ENCODE results near the gene CDKN2AIP.
A peak's percentile ranks its signal among the peaks of the same experiment; 100 is the strongest.
"Not testable (repeated sequence)": the region's sequence is repeated elsewhere in the genome, so short reads cannot be mapped to it uniquely, and the experiment has no call there.

The CDKN2AIP gene

DNA sequence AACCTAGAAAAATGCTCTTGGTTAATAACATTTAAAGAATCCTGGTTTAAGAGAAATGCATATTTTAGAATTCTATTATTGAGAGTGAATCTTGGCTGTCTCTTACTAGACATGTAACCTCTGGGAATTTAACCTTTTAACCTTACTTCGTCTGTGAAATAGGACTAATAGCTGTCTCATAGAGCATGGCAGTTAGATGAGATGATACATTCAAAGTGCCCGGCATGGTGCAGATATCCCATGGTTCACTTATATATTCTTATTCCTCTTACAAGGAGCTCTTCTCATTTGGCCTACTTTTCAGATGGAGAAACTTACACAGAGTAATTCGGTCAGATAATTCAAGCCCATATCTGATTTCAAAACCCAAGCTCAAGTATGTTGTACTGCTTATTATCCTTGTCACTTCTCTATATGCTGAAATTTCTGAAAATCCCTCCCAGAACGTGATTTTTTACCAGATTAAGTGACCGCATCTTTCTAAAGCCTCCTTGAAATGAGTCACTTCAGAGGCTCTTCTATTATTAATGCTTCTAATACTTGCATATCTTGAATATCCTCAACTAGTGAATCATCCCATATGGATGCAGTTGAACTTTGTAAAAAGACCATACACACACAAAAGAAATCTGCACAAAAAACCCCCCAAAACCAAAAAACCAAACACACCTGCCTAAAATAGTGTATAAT lies 4.9 kb downstream of the CDKN2AIP start:
- no peak overlapping the region for H3K27ac Mint-ChIP-seq
- ATAC-seq (ENCODE audit: low read depth): no peak
- DNase-seq (ENCODE audit: low spot score in 2 of 2): no peak
- H3K9me3 Mint-ChIP-seq: no peaks in the 10 kb centered on the region
- peaks cover 22% of the 10 kb centered on the region for H3K4me1 Mint-ChIP-seq
- peaks cover 20% of the 10 kb centered on the region for H3K36me3 Mint-ChIP-seq
- H3K27me3 Mint-ChIP-seq: no peaks in the 10 kb centered on the region
- no peak overlapping the region for H3K4me3 Mint-ChIP-seq

DNA sequence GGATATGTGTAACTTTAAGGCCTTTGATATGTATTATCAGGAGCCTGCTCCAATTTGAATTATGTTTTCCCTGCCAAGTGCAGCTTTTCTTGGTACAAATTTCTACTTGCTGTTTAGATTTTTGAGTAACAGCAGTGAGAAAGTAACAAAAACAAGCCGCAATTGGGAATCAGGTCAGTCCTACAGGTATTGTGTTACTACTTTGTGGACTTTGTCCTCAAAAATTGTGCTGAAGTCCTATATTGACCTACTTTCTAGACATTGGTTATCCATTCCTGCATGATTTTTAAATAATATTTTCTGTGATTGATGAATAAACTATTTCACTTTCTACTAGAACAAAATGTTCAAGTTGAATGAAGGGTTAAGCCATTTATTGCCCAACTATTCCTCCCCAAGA lies 5.7 kb downstream of the CDKN2AIP start:
- H3K4me1 Mint-ChIP-seq: peaks cover 19% of the 10 kb centered on the region
- no peak overlapping the region for H3K4me3 Mint-ChIP-seq
- peaks cover 20% of the 10 kb centered on the region for H3K36me3 Mint-ChIP-seq
- H3K27me3 Mint-ChIP-seq: no peaks in the 10 kb centered on the region
- no peaks in the 10 kb centered on the region for H3K9me3 Mint-ChIP-seq
- DNase-seq (ENCODE audit: low spot score in 2 of 2) (no peak), ATAC-seq (ENCODE audit: low read depth) (no peak)
- no peak overlapping the region for H3K27ac Mint-ChIP-seq

DNA sequence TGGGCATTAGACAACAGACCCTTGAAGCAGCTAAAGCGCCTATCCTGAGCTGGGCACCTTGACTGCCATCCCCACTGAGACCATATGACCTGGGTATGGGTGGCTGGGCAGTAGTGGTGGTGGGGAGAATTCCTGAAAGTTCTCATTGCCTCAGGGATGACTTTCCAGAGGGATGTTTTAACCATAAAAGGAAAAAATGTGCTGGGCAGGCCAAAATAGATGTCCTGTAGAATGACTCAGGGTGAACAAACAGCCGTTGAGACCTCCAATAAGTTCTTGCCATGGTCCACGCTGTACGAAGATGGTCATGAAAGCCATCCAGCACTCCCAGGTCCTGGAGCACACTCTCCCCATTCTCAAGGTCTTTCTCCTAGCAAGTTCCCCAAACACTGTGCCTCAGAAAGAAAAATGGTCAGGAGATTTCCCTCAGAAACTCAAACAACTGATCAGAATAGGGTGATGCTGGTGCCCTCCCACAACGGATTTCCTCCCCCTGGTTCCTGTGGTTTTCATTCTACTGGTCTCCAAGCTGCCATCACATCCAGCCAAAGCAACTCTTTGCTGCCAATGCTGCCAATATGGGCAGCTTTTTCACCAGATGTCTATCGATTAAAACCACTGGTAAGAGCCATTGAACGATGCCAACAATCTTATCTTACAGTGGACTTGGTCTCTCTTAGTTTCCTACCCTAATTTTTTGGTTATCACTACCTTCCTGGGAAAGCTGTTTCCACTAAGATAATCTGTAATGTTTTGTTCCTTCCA lies 11.2 kb downstream of the CDKN2AIP start:
- DNase-seq (ENCODE audit: low spot score in 2 of 2) (no peak), ATAC-seq (ENCODE audit: low read depth) (no peak)

DNA sequence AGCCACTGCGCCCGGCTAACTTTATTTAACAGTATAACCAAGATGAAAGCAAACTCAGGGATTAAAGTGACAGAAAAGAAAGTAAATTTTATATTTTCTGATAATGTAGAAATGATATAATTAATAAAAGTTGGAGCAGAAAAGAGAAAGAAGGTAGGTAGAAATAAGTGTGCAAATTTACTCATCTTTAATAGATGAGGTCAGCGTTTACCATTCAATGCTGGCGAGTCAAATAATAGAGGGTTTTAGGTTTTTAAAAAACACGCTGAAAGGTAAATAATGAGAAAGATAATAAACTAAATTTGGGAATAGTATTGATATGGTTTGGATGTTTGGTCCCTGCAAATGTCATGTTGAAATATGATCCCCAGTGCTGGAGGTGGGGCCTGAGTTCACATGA lies 13.6 kb downstream of the CDKN2AIP start:
- DNase-seq (ENCODE audit: low spot score in 2 of 2) (no peak), ATAC-seq (ENCODE audit: low read depth) (no peak)
- Mint-ChIP-seq H3K4me1 (peaks cover 3% of the 10 kb centered on the region), H3K27ac (no peak overlapping the region), H3K4me3 (no peak overlapping the region), H3K27me3 (no peaks in the 10 kb centered on the region), H3K9me3 (no peaks in the 10 kb centered on the region), H3K36me3 (no peaks in the 10 kb centered on the region)

More for the DNA sequence above, 11.2 kb downstream of the CDKN2AIP start:
- Mint-ChIP-seq H3K36me3 (no peaks in the 10 kb centered on the region), H3K27me3 (no peaks in the 10 kb centered on the region), H3K4me1 (peaks cover 3% of the 10 kb centered on the region), H3K9me3 (no peaks in the 10 kb centered on the region), H3K27ac (no peak overlapping the region), H3K4me3 (no peak overlapping the region)

DNA sequence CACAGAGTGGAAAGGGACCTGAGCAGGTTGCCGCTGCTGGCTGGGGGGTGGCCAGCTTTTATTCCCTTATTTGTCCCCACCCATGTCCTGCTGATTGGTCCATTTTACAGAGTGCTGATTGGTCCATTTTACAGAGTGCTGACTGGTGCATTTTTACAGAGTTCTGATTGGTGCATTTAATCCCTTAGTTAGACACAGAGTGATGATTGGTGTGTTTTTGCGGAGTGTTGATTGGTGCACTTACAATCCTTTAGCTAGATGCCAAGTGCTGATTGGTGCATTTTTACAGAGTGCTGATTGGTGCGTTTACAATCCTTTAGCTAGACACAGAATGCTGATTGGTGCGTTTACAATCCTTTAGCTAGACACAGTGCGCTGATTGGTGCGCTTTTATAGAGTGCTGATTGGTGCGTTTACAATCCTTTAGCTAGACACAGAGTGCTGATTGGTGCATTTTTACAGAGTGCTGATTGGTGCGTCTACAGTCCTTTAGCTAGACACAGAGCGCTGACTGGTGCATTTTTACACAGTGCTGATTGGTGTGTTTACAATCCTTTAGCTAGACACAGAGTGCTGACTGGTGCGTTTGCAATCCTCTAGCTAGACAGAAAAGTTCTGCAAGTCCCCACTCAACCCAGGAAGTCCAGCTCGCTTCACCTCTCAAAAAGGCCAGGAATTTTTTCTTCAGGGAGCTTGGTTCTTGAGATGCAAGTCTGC lies 19.6 kb downstream of the CDKN2AIP start:
- not testable (repeated sequence) for H3K27me3 Mint-ChIP-seq; H3K36me3 Mint-ChIP-seq; H3K27ac Mint-ChIP-seq; H3K4me3 Mint-ChIP-seq; DNase-seq (ENCODE audit: low spot score in 2 of 2); ATAC-seq (ENCODE audit: low read depth); H3K4me1 Mint-ChIP-seq; H3K9me3 Mint-ChIP-seq

DNA sequence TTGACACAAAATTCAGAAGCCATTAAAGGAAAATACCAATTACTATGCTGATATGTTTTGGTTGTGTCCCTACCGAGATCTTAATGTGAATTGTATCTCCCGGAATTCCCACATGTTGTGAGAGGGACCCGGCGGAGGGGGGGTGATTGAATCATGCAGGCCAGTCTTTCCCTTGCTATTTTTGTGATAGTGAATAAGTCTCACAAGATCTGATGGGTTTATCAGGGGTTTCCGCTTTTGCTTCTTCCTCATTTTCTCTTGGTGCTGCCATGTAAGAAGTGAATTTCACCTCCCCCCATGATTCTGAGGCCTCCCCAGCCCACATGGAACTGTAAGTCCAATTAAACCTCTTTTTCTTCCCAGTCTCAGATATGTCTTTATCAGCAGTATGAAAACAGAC lies 21.4 kb downstream of the CDKN2AIP start:
- H3K36me3 Mint-ChIP-seq; H3K27me3 Mint-ChIP-seq; H3K9me3 Mint-ChIP-seq; H3K4me3 Mint-ChIP-seq; ATAC-seq (ENCODE audit: low read depth); H3K4me1 Mint-ChIP-seq; H3K27ac Mint-ChIP-seq; DNase-seq (ENCODE audit: low spot score in 2 of 2): not testable (repeated sequence)

DNA sequence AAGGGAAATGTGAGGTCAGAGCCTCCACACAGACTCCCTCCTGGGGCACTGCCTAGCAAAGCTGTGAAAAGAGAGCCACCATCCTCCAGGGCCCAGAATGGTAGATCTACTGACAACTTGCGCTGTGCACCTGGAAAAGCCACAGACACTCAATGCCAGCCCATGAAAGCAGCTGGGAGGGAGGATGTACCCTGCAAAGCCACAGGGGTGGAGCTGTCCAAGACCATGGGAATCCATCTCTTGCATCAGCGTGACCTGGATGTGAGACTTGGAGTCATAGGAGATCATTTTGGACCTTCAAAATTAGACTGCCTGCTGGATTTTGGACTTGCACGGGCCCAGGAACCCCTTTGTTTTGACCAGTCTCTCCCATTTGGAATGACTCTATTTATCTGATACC lies 22.8 kb downstream of the CDKN2AIP start:
- ATAC-seq (ENCODE audit: low read depth) (no peak), DNase-seq (ENCODE audit: low spot score in 2 of 2) (no peak)
- no peaks in the 10 kb centered on the region for H3K27me3 Mint-ChIP-seq
- H3K36me3 Mint-ChIP-seq: peaks cover 5% of the 10 kb centered on the region
- no peak overlapping the region for H3K27ac Mint-ChIP-seq
- peaks cover 1% of the 10 kb centered on the region for H3K9me3 Mint-ChIP-seq
- peaks cover under 1% of the 10 kb centered on the region for H3K4me1 Mint-ChIP-seq
- no peak overlapping the region for H3K4me3 Mint-ChIP-seq

DNA sequence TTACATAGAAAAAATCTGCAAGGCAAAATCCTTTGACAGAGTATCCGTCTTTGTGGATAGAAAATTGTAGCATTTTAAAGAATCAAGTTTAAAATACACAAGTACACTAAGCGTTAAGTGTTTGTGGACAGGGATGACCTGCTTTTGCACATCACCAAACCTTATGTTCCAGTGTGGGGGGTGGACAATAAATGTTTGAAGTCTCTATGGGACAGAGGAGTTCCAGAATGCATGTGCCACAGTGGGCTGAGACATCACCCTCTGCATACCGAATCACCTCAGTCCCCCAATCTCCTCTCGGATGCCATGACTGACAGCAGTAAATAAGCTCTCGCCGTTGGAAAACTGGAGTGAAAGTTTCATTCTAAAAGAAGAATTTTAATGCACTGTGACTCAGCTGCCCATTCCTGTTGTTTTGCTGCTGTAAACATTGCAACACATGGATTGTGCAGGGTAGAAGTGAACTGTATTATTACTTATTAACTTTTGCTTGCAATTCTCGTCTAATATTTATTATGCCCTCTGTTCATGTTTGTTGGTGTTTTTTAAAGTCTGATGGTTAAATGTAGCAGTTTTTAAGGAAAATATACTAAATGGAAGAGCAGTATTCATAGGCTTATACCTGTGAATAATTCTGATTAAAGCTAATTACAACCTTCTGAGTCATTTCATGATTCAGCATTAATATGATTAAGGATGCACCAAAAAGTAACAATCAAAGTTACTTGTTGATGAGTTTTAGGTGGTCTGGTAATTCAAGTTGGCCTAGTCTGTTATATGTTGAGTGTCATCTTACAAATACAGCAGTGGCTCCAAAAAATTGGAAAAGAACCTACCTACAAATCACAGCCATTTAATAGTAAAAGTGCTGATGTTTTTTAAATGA lies 24.0 kb downstream of the CDKN2AIP start:
- DNase-seq (ENCODE audit: low spot score in 2 of 2) (no peak), ATAC-seq (ENCODE audit: low read depth) (no peak)
- H3K9me3 Mint-ChIP-seq: peaks cover 1% of the 10 kb centered on the region
- H3K36me3 Mint-ChIP-seq: peaks cover 5% of the 10 kb centered on the region
- peaks cover 2% of the 10 kb centered on the region for H3K4me1 Mint-ChIP-seq
- H3K4me3 Mint-ChIP-seq: no peak overlapping the region
- no peak overlapping the region for H3K27ac Mint-ChIP-seq
- no peaks in the 10 kb centered on the region for H3K27me3 Mint-ChIP-seq

DNA sequence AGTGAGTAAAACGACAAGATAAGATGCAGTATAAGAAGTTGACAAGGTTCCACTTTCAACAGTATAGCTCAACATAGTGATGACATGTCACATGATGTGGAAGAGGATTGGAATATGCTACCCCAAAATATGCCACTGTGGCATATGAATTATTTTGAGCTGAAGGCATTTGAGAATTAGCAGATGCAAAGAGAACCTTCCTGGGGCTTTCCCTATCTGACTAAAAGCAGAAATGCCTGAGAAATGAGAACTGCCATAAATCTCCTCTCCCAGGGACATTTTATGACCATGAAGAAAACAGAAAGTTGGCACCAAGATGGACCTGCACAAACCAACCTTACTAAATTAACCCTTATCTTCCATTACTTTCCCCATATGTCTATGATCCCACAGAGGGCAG lies 24.8 kb downstream of the CDKN2AIP start:
- Mint-ChIP-seq H3K27me3 (no peaks in the 10 kb centered on the region), H3K4me3 (no peak overlapping the region), H3K4me1 (peaks cover 2% of the 10 kb centered on the region), H3K9me3 (no peaks in the 10 kb centered on the region), H3K27ac (no peak overlapping the region), H3K36me3 (peaks cover 5% of the 10 kb centered on the region)
- ATAC-seq (ENCODE audit: low read depth) (no peak), DNase-seq (ENCODE audit: low spot score in 2 of 2) (no peak)

DNA sequence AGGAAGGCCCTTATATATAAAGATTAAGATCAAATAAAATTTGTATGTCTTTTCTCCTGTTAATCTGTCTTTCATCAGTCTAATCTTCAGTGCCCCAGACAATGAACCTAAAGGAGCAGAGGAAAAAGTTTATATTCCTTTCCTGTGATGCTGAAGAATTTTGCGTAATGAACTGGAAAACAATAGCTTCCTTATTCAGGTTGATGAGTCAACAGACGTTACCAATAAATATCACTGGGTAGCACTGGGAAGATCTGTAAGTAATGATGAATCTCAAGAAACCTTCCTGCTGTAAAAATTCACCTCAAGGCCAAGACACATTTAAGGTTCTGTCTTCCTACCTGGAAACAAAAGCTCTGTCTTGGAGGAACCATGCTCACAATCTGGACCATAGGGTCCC lies 25.5 kb downstream of the CDKN2AIP start:
- H3K4me1 Mint-ChIP-seq: peaks cover 2% of the 10 kb centered on the region
- no peak overlapping the region for H3K27ac Mint-ChIP-seq
- DNase-seq (ENCODE audit: low spot score in 2 of 2): no peak
- ATAC-seq (ENCODE audit: low read depth): no peak
- no peak overlapping the region for H3K4me3 Mint-ChIP-seq
- peaks cover 5% of the 10 kb centered on the region for H3K36me3 Mint-ChIP-seq
- no peaks in the 10 kb centered on the region for H3K27me3 Mint-ChIP-seq
- no peaks in the 10 kb centered on the region for H3K9me3 Mint-ChIP-seq

DNA sequence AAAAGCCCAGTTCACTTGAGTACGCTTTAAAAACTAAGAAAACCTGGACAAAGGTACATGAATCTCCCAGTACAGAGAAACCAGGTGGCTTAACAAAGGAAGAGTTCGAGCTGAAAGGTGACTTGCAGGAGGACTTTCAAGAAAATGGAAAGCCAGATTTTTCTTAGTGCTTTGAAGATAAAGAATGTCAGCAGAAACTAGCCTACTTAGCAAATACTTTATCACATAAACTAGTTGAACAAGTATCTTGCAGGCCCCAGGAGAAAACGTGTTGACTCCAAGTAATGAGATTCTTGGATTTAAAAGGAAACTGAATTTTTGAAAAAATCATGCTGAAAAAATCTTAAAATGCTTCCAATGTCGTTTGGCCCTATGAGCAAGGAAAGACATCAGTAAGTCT lies 26.4 kb downstream of the CDKN2AIP start:
- Mint-ChIP-seq H3K36me3 (peaks cover 5% of the 10 kb centered on the region), H3K9me3 (no peaks in the 10 kb centered on the region), H3K27me3 (no peaks in the 10 kb centered on the region), H3K27ac (no peak overlapping the region), H3K4me1 (peaks cover 2% of the 10 kb centered on the region), H3K4me3 (no peak overlapping the region)
- no peak for ATAC-seq (ENCODE audit: low read depth)
- no peak for DNase-seq (ENCODE audit: low spot score in 2 of 2)

DNA sequence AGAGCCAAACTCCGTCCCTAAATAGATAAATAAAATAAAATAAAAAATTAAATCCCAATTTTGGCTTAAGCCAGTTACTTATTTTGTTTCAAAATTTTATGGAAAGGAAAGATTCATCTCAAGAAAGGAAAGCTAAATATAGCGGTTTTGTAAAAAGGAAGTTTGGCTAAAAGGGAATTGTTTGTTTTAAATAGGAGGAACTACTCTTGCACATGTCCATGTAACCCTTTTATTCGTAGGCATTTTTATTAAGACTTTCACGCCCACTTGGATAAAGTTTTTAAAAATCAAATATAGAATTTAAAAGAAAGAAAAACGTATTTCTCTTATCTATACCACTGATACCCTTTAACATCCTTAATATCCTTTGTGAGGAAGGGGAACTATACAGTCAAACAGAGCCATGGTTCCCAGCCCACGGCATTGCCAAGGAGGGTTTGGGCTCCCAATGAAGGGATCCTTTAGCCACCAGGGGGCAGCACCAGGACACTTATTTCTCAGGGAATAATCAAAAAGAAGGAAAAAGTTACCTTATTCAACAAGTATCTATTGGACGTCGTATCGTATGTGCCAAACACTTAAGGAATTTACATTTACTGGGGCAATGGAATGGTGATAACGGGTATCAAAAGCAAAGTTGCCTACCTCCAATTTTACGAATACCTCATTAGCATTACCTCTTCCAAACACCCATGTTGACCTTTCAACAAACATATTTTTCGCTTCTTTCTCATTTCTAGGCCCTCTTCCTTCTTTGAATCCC lies 27.7 kb downstream of the CDKN2AIP start:
- Mint-ChIP-seq H3K4me1 (peaks cover 2% of the 10 kb centered on the region), H3K27ac (no peak overlapping the region), H3K36me3 (peaks cover 2% of the 10 kb centered on the region), H3K27me3 (no peaks in the 10 kb centered on the region), H3K9me3 (no peaks in the 10 kb centered on the region), H3K4me3 (no peak overlapping the region)
- DNase-seq (ENCODE audit: low spot score in 2 of 2) (peak; percentile 72 to 78), ATAC-seq (ENCODE audit: low read depth) (peak; percentile 75)

DNA sequence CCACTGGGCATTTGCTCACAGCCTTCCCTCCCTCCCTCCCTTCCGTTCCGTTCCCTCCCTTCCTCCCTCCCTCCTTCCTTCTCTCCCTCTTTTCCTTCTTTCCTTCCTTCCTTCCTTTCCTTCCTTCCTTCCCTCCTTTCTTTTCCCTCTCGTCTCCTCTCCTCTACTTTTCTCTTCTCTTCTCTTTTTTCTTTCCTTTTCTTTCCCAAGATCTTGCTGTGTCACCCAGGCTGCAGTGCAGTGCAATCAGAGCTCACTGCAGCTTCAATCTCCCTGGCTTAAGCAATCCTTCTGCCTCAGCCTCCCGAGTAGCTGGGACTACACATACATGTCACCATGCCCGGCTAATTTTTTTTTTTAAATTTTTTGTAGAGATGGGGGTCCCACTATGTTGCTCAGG lies 33.7 kb downstream of the CDKN2AIP start:
- Mint-ChIP-seq H3K27me3 (peaks cover 3% of the 10 kb centered on the region), H3K4me3 (no peak overlapping the region), H3K9me3 (no peaks in the 10 kb centered on the region), H3K27ac (no peak overlapping the region), H3K36me3 (no peaks in the 10 kb centered on the region), H3K4me1 (no peaks in the 10 kb centered on the region)
- no peak for DNase-seq (ENCODE audit: low spot score in 2 of 2)
- no peak for ATAC-seq (ENCODE audit: low read depth)

Data from memory B cell (primary cell).